H1 (cell line): ENCODE results near the gene ARF6. TPM values are rescaled to one million over a fixed set of nuclear protein-coding genes. Genes with fewer than 3 reads are reported as not detected.

ENCODE experiments used
- CTCF ChIA-PET: fragments of 300-600 bp; sonication (Branson Sonifier 250); formaldehyde crosslinking; loops from one replicate; lab custom pipeline; 2021; ENCODE audit not compliant: partially characterized antibody; lab: Charles Lee
- POLR2A ChIA-PET: fragments of 300-600 bp; sonication (Branson Sonifier 250); formaldehyde crosslinking; loops from one replicate; lab custom pipeline; 2021; ENCODE audit warnings: inconsistent platforms; ENCODE audit not compliant: partially characterized antibody; lab: Charles Lee
- DNase-seq, 2 experiments: peaks; one replicate each; pipeline versions ENCODE4 v3.0.0 to v3.0.0-alpha.2; 2010 to 2022; ENCODE audit warnings: low spot score in 2 of 2, low read depth in 1 of 2, mixed read lengths in 1 of 2
- FAIRE-seq: peaks from 2 replicates; lab custom pipeline; 2011; peaks lifted over from hg19 to GRCh38; lab: Jason Lieb, UNC
- H2AFZ ChIP-seq: 2 replicates; pipeline ENCODE4 v1.8.1; 2012; ENCODE audit warnings: low read length, inconsistent platforms
- H2AK5ac ChIP-seq: 2 replicates; pipeline ENCODE4 v1.6.1; 2013; ENCODE audit warnings: low read depth, low read length
- H2BK120ac ChIP-seq: replicated peaks from 2 replicates; pipeline ENCODE3; 2013; ENCODE audit warnings: low read depth, low read length, inconsistent platforms
- H2BK12ac ChIP-seq: 2 replicates; pipeline ENCODE4 v1.6.1; 2013; ENCODE audit warnings: low read depth, low read length
- H2BK15ac ChIP-seq: 2 replicates; pipeline ENCODE4 v1.6.1; 2013; ENCODE audit warnings: low read length
- H2BK20ac ChIP-seq: 2 replicates; pipeline ENCODE4 v1.6.1; 2013; ENCODE audit warnings: low read length
- H2BK5ac ChIP-seq: 2 replicates; pipeline ENCODE4 v1.6.1; 2013; ENCODE audit warnings: low read depth, low read length
- H3K14ac ChIP-seq: 2 replicates; pipeline ENCODE4 v1.6.1; 2013; ENCODE audit warnings: inconsistent platforms; ENCODE audit not compliant: insufficient read length
- H3K18ac ChIP-seq: 2 replicates; pipeline ENCODE4 v1.6.1; 2013; ENCODE audit warnings: low read length; ENCODE audit errors: extremely low read depth
- H3K23ac ChIP-seq: 2 replicates; pipeline ENCODE4 v1.6.1; 2013; ENCODE audit warnings: inconsistent platforms; ENCODE audit not compliant: insufficient read length
- H3K23me2 ChIP-seq: 2 replicates; pipeline ENCODE4 v1.6.1; 2013; ENCODE audit warnings: low read depth, low read length
- H3K27ac ChIP-seq: 2 replicates; pipeline ENCODE4 v1.6.1; 2011; ENCODE audit warnings: low read depth, low read length, inconsistent platforms
- H3K27me3 ChIP-seq, 4 experiments: replicated peaks in 1 of 4; 1 replicate in 1 of 4; 2 replicates in 3 of 4; pipeline versions ENCODE4 v1.6.1 to v1.8.1; 2011 to 2013; ENCODE audit warnings: low read length in 3 of 4, mild to moderate bottlenecking in 3 of 4, inconsistent platforms in 2 of 4, mixed read lengths in 2 of 4, moderate library complexity in 1 of 4; ENCODE audit not compliant: control insufficient read depth in 3 of 4, insufficient read depth in 3 of 4; ENCODE audit errors: extremely low read depth in 1 of 4
- H3K36me3 ChIP-seq, 4 experiments: 2 replicates each; pipeline versions ENCODE4 v1.6.1 to v1.8.1; 2011 to 2013; ENCODE audit warnings: mild to moderate bottlenecking in 4 of 4, low read length in 3 of 4, moderate library complexity in 2 of 4, control low read depth in 1 of 4, inconsistent platforms in 1 of 4; ENCODE audit not compliant: insufficient read depth in 4 of 4, control insufficient read depth in 2 of 4
- H3K4ac ChIP-seq: replicated peaks from 2 replicates; pipeline ENCODE3; 2013; ENCODE audit warnings: low read length, low read depth, mixed read lengths, inconsistent platforms; ENCODE audit not compliant: insufficient read length
- H3K4me1 ChIP-seq, 4 experiments: replicated peaks in 1 of 4; 1 replicate in 1 of 4; 2 replicates in 3 of 4; pipeline versions ENCODE4 v1.6.1 to v1.8.1; 2011 to 2013; ENCODE audit warnings: low read length in 3 of 4, inconsistent platforms in 2 of 4, mixed read lengths in 1 of 4; ENCODE audit not compliant: insufficient read depth in 4 of 4, control insufficient read depth in 3 of 4
- H3K4me2 ChIP-seq, 2 experiments: 2 replicates each; pipeline versions ENCODE4 v1.6.1 to v1.8.1; 2011 to 2013; ENCODE audit warnings: low read depth in 2 of 2, low read length in 2 of 2, control low read depth in 1 of 2, inconsistent platforms in 1 of 2, mild to moderate bottlenecking in 1 of 2; ENCODE audit not compliant: insufficient read depth in 1 of 2
- H3K4me3 ChIP-seq, 4 experiments: fragments of 200-600, 300-600 bp in 1 of 4; sonication (generic), shearing (Covaris generic), sonication (Bioruptor Twin) in 1 of 4; 2 replicates each; pipeline versions ENCODE4 v1.5.1 to v1.8.1; 2011 to 2016; ENCODE audit warnings: low read length in 4 of 4, low read depth in 3 of 4, control low read depth in 2 of 4, inconsistent platforms in 2 of 4, mild to moderate bottlenecking in 2 of 4, mixed read lengths in 1 of 4, moderate library complexity in 1 of 4; ENCODE audit not compliant: insufficient read depth in 2 of 4; ENCODE audit errors: extremely low read depth in 1 of 4
- H3K56ac ChIP-seq: replicated peaks from 2 replicates; pipeline ENCODE3; 2013; ENCODE audit warnings: low read depth, mild to moderate bottlenecking, mixed read lengths, low read length, inconsistent platforms; ENCODE audit not compliant: insufficient read length
- H3K79me1 ChIP-seq: 2 replicates; pipeline ENCODE4 v1.6.1; 2013; ENCODE audit warnings: low read depth, low read length, control low read depth
- H3K79me2 ChIP-seq, 2 experiments: 2 replicates each; pipeline versions ENCODE4 v1.6.1 to v1.8.1; 2012 to 2013; ENCODE audit warnings: low read length in 2 of 2, mild to moderate bottlenecking in 2 of 2, inconsistent platforms in 1 of 2; ENCODE audit not compliant: insufficient read depth in 2 of 2, control insufficient read depth in 1 of 2
- H3K9ac ChIP-seq, 4 experiments: replicated peaks in 1 of 4; 1 replicate in 1 of 4; 2 replicates in 3 of 4; pipeline versions ENCODE4 v1.6.1 to v1.8.1; 2011 to 2013; ENCODE audit warnings: low read depth in 3 of 4, low read length in 3 of 4, control low read depth in 2 of 4, mild to moderate bottlenecking in 2 of 4, moderate library complexity in 2 of 4, inconsistent platforms in 1 of 4; ENCODE audit errors: extremely low read depth in 1 of 4
- H3K9me3 ChIP-seq, 2 experiments: 2 replicates each; pipeline versions ENCODE4 v1.6.1 to v1.8.1; 2012 to 2013; ENCODE audit warnings: mild to moderate bottlenecking in 2 of 2, moderate library complexity in 2 of 2, control low read depth in 1 of 2, inconsistent platforms in 1 of 2, low read depth in 1 of 2, low read length in 1 of 2, mixed read lengths in 1 of 2; ENCODE audit not compliant: insufficient read depth in 2 of 2
- H4K20me1 ChIP-seq, 2 experiments: replicated peaks in 1 of 2; 2 replicates each; pipeline versions ENCODE3 to v1.8.1; 2011 to 2013; ENCODE audit warnings: inconsistent platforms in 2 of 2, low read length in 2 of 2, mild to moderate bottlenecking in 1 of 2; ENCODE audit not compliant: insufficient read depth in 2 of 2, control insufficient read depth in 1 of 2
- H4K5ac ChIP-seq: 2 replicates; pipeline ENCODE4 v1.6.1; 2013; ENCODE audit warnings: low read length, low read depth, mixed read lengths, inconsistent platforms; ENCODE audit not compliant: insufficient read length
- H4K8ac ChIP-seq: 2 replicates; pipeline ENCODE4 v1.8.0; 2013; ENCODE audit warnings: mild to moderate bottlenecking, moderate library complexity, low read length, inconsistent platforms; ENCODE audit not compliant: insufficient read depth; ENCODE audit errors: extremely low read depth
- H4K91ac ChIP-seq: replicated peaks from 2 replicates; pipeline ENCODE3; 2013; ENCODE audit warnings: low read length, mixed read lengths, inconsistent platforms; ENCODE audit not compliant: insufficient read length
- ASH2L ChIP-seq: fragments of 200-600, 300-600 bp; sonication (generic); IDR thresholded peaks from one replicate; pipeline ENCODE4 v1.7.1; 2017; ENCODE audit warnings: low read length
- CBX8 ChIP-seq: fragments of 300-800, 300-1000 bp; sonication (generic); IDR thresholded peaks from 2 replicates; pipeline ENCODE4 v1.7.1; 2016; ENCODE audit warnings: low read depth, low read length, borderline replicate concordance
- CTBP2 ChIP-seq: IDR thresholded peaks from 2 replicates; pipeline ENCODE4 v1.7.0; 2011; ENCODE audit warnings: borderline replicate concordance, mild to moderate bottlenecking, moderate library complexity, mixed read lengths, low read length; ENCODE audit not compliant: insufficient read depth, insufficient read length
- EGR1 ChIP-seq: IDR thresholded peaks from 2 replicates; pipeline ENCODE4 v1.6.1; 2011; ENCODE audit warnings: low read depth, low read length, borderline replicate concordance
- KDM4A ChIP-seq: IDR thresholded peaks from one replicate; pipeline ENCODE4 v1.7.1; 2012; ENCODE audit warnings: low read depth, mild to moderate bottlenecking, moderate library complexity, low read length, inconsistent platforms; ENCODE audit not compliant: severe bottlenecking
- NANOG ChIP-seq: IDR thresholded peaks from 2 replicates; pipeline ENCODE4 v1.6.1; 2011; ENCODE audit warnings: low read length, low read depth, mild to moderate bottlenecking, inconsistent platforms; ENCODE audit not compliant: insufficient read depth, poor library complexity, severe bottlenecking
- RXRA ChIP-seq: IDR thresholded peaks from 2 replicates; pipeline ENCODE4 v1.6.1; 2011; ENCODE audit warnings: low read depth, mild to moderate bottlenecking, low read length, moderate library complexity; ENCODE audit not compliant: insufficient read depth
- SRF ChIP-seq: IDR thresholded peaks from 2 replicates; pipeline ENCODE4 v1.6.1; 2011; ENCODE audit warnings: mild to moderate bottlenecking, low read depth, low read length, moderate library complexity
- SUZ12 ChIP-seq: fragments of 200-600 bp; sonication (generic); IDR thresholded peaks from 2 replicates; pipeline ENCODE4 v1.6.1; 2012; ENCODE audit warnings: mild to moderate bottlenecking, inconsistent platforms, low read length, moderate library complexity, mixed read lengths
- TAF7 ChIP-seq: optimal IDR thresholded peaks from 2 replicates; pipeline ENCODE3; 2011; ENCODE audit warnings: low read depth, mild to moderate bottlenecking, inconsistent platforms, low read length, moderate library complexity, borderline replicate concordance
- WGBS, 2 experiments: shearing (Covaris generic) in 1 of 2; methylation state at CpG; one replicate each; pipeline versions ENCODE4 v1.1.6 to v1.1.7; 2013 to 2015; ENCODE audit warnings: low lambda C conversion rate in 2 of 2, mixed read lengths in 2 of 2, inconsistent platforms in 1 of 2, low coverage in 1 of 2, missing lambda C conversion rate in 1 of 2; ENCODE audit not compliant: insufficient replicate concordance in 2 of 2, insufficient coverage in 1 of 2, insufficient read length in 1 of 2; ENCODE audit errors: extremely low coverage in 1 of 2, missing lambda C conversion rate in 1 of 2; 5-methylcytosine and 5-hydroxymethylcytosine counted together
- polyA plus RNA-seq, 7 experiments: library from polyadenylated mRNA; depleted of rRNA in 3 of 7; stranded (reverse) in 5 of 7; unstranded in 2 of 7; fragments of >200 nt in 5 of 7; fragments of 200-250 nt in 2 of 7; gene quantifications; 1 replicate in 5 of 7; 2 replicates in 1 of 7; 4 replicates in 1 of 7; pipeline versions ENCODE4 v1.2.1 to v1.2.3, GENCODE V29; 2011 to 2013; ENCODE audit warnings: missing spikeins in 2 of 7, mixed read lengths in 2 of 7
- total RNA-seq: library from RNA; stranded (reverse); fragmentation: NEBNext Ultra II Directional; extraction: Animal tissue kit (Norgen Biotek cat#: 25700); gene quantifications from 2 replicates; pipeline ENCODE4 v1.2.1, GENCODE V29; 2021

Gene ARF6
- total and polyA plus RNA-seq, 2 of the 8 experiments (the other 6 are each of a cell fraction or from before 2014, with no cell fraction given): 17.2 to 56.7 TPM

DNA sequence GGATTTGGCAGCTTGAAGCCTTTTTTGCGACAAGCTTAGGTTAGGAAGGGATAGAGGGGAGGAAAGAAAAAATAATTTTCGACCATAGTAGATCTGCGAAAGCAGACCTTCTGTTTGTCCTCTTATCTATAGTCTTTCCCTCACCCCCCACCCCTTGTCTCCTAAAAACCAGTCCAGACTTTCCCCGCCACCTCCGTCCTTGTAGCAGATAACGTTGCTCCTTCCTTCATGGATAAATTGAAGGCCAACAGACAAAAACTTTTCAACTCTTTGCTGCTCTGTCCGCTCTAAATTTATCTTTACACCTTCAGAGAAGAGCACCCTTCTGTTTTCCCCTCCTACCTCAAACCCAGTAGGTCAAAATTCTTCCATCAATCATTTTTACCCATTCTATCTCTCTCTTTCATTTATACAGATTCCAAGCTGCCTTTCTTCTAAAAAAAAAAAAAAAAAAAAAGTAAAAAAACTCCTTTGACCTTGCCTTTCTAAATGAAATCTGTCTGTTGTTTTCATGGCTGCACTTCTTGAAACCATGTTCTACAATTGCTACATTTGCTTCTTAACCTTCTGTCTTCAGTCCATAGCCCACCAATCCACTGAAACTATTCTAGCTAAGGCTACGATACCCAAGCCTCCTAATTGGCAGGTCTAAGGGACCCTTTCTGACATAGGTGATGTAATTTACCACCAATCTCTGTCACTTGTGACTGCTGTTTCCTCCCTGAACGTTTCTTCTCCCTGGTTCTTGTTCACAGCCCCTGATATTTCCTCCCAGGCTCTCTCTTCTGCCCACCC lies 29.2 kb upstream of the ARF6 start:
- ChIA-PET POLR2A (interaction anchor here (0.5 to 4.1 kb wide), 7 partner anchors 9 to 663 kb away, joined by 3 to 39 read pairs (median 8); partner anchors contain the start of genes ARF6 and NEMF), CTCF (interaction anchor here (0.6 to 7.8 kb wide), 15 partner anchors 11 to 249 kb away, joined by 3 to 90 read pairs (median 6); partner anchors contain the start of genes ARF6 and NEMF)
- peaks cover 11% of the 10 kb centered on the region; the same call in 1 of the 2 replicates for H3K23me2 ChIP-seq
- peak overlapping the region; percentile 66 for H4K91ac ChIP-seq
- H2BK15ac ChIP-seq: no peak overlapping the region
- H3K4ac ChIP-seq: no peak overlapping the region
- H3K9me3 ChIP-seq: no peaks in the 10 kb centered on the region
- DNase-seq: no peak
- H2AK5ac ChIP-seq: no peak overlapping the region
- H2BK12ac ChIP-seq: no peak overlapping the region; the same call in 1 of the 2 replicates
- no peaks in the 10 kb centered on the region for H3K36me3 ChIP-seq
- FAIRE-seq: no peak
- peak overlapping the region; percentile 98; the same call in 1 of the 2 replicates for H2AFZ ChIP-seq
- H2BK5ac ChIP-seq: no peak overlapping the region
- no peak overlapping the region for H2BK120ac ChIP-seq
- H3K79me2 ChIP-seq: no peaks in the 10 kb centered on the region
- peaks cover 0 to 4% (median 2%) of the 10 kb centered on the region in 4 experiments; a peak in 4 of 7 replicates for H3K4me1 ChIP-seq
- H3K79me1 ChIP-seq: no peaks in the 10 kb centered on the region
- H4K5ac ChIP-seq: no peak overlapping the region
- no peak overlapping the region for H3K23ac ChIP-seq
- H3K27ac ChIP-seq: peak overlapping the region; percentile 75; the same call in 1 of the 2 replicates
- H3K27me3 ChIP-seq: no peaks in the 10 kb centered on the region
- no peaks in the 10 kb centered on the region for H4K20me1 ChIP-seq
- 39% methylated on average over 9 of the region's 9 CpGs; no CpG with 5 or more reads in 1 of the 2 experiments for WGBS, 2 experiments
- H3K14ac ChIP-seq: no peak overlapping the region
- H3K9ac ChIP-seq: peak overlapping the region; percentile 82 to 88 (median 84); a peak in 5 of 7 replicates
- H3K18ac ChIP-seq: no peak overlapping the region
- peak overlapping the region; percentile 84 to 95 (median 92) for H3K4me3 ChIP-seq
- no peak overlapping the region for H4K8ac ChIP-seq
- no peak overlapping the region for H3K56ac ChIP-seq
- H3K4me2 ChIP-seq: peak overlapping the region; percentile 72 to 82
- H2BK20ac ChIP-seq: no peak overlapping the region
- TF ChIP-seq RXRA: no peak
- TF ChIP-seq EGR1: no peak
- no peak for TF ChIP-seq ASH2L
- no peak for TF ChIP-seq SRF
- TF ChIP-seq CTBP2: no peak
- TF ChIP-seq CBX8: no peak
- no peak for TF ChIP-seq NANOG
- TF ChIP-seq SUZ12: no peak
- no peak for TF ChIP-seq KDM4A
- TF ChIP-seq TAF7: no peak
